Muscle of back (tissue), 11 donors: ENCODE measurements around the gene RRAS. TPM values are rescaled to one million over a fixed set of nuclear protein-coding genes. Genes with fewer than 3 reads are reported as not detected.

Experiments used
- DNase-seq, 3 donors: peaks; one replicate each; pipeline versions ENCODE4 v3.0.0 to v3.0.0-alpha.2; 2013
- polyA plus RNA-seq, 10 donors: library from polyadenylated mRNA; unstranded; fragments of 120-200 nt; gene quantifications; one replicate each; pipeline ENCODE4 v1.2.1, GENCODE V29; 2013; ENCODE audit not compliant: insufficient read length in 10 of 10

RRAS gene
- polyA plus RNA-seq, 10 donors: 24.2 to 35.5 (median 30.9) TPM

DNA sequence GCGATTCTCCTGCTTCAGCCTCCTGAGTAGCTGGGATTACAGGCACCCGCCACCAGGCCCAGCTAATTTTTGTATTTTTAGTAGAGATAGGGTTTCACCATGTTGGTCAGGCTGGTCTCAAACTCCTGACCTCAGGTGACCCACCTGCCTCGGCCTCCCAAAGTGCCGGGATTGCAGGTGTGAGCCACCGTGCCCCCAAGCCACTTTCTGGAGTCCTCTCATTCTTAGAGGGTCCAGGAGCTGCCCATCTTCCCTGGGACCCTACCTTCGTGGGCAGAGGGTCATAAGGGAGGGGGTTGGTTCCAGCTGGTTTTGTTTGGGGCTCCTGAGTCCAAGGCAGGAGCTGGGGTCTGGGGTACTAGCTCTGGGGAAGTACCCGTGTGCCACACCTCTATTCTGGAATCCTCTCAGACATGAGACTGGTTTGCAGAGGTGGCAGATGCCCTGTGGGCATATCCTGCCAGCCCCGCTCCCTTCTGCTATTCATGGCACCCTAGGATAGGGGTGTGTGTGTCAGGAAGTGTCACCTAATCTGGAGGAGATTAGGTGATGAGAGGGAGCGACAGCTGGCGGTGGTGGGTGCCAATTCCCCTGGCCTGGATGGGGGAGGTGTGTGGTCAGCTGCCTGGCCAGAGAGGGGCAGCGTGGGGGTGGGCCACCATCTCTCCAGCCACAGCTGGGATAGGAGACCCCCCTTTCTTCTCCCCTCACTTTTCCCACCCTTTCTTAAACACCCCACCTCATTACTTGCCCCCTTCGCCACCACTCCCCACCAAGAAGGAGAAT lies 39.2 kb upstream of the RRAS start:
- DNase-seq: peak; percentile 49 to 57 (median 55)

DNA sequence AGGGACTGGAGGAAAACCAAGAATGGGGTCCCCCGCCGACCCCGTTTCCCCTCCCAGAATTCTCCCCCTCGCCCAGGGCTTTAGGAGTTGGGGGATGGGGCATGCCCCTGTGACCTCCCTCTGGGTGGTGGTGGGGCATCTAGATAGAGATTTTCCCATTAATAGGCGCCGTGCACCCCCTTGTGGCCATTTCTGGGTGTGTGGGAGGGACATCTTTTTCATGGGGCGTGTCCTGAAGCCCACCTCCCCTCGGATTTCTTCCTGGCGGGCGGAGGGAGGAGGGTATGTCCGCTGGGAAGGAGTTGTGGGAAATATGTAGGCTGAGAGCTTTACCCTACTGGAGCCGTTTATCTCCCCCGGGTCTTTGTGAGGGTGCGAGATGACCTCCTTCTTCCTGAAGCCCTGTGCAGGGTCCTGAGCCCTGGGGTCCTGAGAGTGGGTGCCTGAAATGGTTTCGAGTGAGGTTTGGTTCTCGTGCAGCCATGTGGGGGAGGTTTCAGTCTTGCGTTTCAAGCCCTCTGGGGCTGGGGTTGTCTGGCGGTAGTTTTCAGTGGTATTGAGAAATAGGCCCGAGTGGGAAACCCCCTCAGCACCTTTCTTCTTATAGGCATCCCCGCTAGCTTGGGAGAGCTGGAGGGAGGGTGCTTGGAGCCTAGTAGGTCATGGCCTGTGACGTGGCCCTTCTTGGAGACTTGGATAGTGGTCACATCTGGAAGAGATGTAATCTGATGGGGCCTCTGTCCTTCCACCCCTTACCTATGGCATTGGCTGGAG lies 38.1 kb upstream of the RRAS start:
- DNase-seq: peak; percentile 69 to 92 (median 79)

- peak in 1 of 3 donors; percentile 73 for DNase-seq
Observed at GRCh38 chr19:49677231-49677900, 37.4 kb upstream of the RRAS start, which contains the start of gene PRMT1. Gene PRMT1 (plus strand): TSS chr19:49677271. CDS start chr19:49677281, 10 bp downstream.

- peak; percentile 100 for DNase-seq
Observed at GRCh38 chr19:49676784-49677230, 36.9 kb upstream of the RRAS start.

- DNase-seq: peak in 1 of 3 donors; percentile 95
Observed at GRCh38 chr19:49676136-49676783, 36.3 kb upstream of the RRAS start.

- peak in 2 of 3 donors; percentile 69 to 83 for DNase-seq
Observed at GRCh38 chr19:49672131-49672919, 32.4 kb upstream of the RRAS start.

GRCh38 chr19:49669516-49669915 lies 29.6 kb upstream of the RRAS start:
- no peak for DNase-seq

DNA sequence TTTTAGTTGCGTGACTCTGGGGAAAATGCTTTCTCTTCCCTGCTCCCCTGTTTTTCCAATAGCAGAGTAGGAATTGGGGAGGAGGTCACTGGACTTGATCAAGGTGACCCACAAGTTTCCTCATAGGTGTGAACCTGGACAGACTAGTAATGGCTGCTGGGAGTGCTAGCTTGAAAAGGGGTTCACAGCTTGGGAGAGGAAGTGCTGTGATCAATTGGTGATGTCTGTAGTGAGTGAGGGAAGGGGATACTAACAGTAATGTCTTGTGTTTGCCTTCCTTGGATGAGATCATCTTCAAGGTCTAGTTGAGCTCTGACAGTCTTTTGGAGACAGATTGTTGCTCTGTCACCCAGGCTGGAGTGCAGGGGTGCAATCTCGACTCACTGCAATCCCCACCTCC lies 27.5 kb upstream of the RRAS start:
- no peak for DNase-seq

DNA sequence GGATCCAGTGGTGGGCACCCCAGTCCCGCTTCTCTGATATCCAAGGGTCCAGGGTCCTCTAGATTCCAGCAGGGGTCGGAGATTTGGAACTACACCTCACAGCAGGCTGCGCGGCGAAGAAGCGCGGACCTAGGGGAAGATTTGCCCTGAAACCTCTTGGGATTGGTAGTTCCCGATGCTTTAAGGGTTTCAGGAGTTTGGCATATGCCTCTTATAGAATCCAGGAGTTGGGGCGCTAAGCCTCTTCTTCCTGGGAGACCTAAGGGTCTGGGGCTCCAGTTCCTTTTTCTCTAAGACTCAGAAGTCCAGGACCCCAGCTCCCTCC lies 26.1 kb upstream of the RRAS start:
- no peak for DNase-seq

DNA sequence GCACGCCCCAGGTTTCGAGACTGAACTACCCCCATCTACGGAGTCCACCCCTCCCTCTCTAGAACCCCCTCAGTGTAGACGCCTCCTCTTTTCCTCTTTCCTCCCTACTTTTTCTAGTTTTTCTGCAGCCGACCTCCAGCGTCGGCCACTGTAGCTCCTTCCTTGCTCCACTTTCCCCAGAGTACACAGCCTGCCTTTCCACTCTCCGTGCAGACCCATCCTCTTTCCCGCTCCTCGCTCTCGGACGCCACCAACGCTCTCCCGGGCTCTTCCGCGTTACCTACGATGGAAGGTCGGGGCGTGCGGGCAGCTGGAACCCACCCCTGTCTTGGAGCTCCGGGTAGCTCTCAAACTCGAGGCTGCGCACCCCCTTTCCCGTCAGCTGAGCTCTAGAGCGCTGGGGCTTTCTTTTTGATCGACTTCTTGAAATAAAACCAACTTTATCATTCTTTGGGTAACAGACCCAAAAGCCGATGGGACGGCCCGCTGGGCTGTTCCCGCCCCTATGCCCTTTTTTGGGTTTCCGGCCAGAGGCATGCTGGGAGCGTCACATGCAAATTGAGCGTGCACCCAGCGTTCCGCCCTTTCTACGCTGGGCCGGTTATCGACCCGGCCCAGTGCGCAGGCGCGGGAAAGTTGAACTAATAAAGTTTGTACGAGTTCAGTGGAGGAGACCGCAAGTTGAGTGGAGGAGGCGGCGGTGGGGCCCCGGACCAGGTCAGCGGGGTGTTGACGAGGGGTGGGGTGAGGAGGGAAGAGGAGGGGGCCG lies 25.6 kb upstream of the RRAS start, which contains the start of the genes BCL2L12 and IRF3:
TSS of gene BCL2L12 (plus strand) at position 583 of the 769 bp plus-strand sequence. CDS start 760 bp downstream, outside the sequence.
TSS of gene IRF3 (minus strand) at position 507 of the 769 bp plus-strand sequence. CDS start 1,019 bp downstream, outside the sequence.
- DNase-seq: peak; percentile 97 to 99 (median 99)

DNA sequence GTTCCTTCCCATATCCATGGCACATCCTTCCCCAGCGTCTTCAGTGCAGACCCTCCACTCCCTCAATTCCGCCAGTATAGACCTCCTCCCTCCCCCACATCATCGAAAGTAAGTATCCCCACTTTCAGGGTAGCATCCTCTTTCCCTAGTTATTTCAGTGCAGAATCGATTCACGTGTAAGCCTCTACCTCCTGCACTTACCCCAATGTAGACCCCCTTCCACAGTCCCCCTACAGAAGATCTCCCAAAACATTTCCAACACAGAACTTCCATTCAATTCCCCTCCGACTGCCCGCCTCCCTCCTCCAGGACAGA lies 25.1 kb upstream of the RRAS start:
- DNase-seq: no peak

DNA sequence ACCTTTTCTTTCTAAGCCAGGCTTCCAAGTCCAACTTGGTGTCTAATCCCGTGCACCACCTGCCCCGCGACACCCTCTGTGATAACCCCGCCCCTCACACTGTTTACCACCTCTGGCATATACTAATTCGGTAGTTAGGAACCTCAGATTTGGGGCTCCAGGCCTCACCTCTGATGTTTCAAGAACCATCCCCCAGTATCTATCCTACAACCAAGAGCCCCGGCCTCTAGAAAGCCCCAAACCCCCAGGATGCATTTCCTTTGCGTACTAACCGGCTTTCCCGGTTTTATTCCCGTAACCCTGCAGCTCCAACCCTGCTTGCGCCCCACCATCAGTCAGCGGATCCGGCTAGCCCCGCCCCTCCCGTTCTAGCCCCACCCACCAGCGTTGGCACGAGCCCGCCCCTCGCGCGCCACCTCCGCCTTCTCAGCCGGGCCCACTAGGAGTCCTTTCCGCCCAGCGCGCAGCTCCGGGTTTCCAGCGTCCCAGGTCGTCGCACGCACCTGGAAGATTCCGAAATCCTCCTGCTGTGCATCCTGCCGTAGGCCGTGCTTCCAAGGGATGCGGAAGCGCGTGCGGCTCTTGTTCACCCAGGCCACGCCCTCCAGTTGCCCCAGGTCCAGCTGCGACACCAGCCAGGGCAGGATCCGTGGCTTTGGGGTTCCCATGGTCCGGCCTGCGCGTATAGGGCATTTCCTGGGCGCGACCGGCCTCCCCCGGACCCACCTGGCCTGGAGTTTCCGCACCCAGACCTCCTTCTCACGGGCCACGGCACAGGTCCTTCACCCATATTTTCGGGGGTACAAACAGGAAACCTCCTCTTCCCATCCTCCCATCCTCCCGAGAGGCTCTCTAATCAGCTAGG lies 24.5 kb upstream of the RRAS start:
- peak; percentile 65 to 86 (median 70) for DNase-seq

DNA sequence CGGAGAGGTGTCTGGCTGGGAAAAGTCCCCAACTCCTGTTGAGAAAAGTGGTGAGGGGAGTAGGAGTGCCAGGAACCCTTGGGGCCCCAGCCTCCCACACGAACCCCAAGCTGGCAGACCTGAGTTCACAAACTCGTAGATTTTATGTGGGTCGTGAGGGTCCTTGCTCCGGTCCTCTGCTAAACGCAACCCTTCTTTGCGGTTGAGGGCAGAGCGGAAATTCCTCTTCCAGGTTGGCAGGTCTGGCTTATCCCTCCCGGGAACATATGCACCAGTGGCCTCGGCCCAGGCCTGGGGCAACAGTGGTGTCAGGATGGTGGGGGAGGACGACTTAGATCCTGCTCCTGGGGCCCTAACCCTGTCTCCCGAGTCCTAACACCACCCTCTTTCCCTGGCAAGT lies 23.3 kb upstream of the RRAS start:
- no peak for DNase-seq

DNA sequence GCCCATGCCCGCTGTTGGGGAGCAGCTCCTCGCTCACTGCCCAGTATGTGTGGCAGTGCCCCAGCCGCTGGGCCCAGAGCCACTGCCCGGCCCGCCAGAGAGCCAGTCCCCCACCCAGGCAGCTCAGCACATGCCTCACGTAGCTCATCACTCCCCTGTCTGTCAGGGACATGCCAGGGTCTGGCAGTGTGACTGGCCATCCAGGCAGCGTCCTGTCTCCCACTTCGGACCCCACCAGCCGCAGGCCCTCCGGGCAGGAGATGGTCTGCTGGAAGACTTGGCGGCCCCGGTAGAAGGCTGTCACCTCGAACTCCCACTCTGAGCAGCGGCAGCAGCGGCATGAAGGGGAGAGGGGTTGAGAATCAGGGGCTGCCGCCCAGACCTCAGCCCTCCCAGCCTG lies 22.1 kb upstream of the RRAS start:
- no peak for DNase-seq

- DNase-seq: no peak
Observed at GRCh38 chr19:49660338-49660961, 20.5 kb upstream of the RRAS start.

- no peak for DNase-seq
Observed at GRCh38 chr19:49658566-49659442, 18.9 kb upstream of the RRAS start.

DNA sequence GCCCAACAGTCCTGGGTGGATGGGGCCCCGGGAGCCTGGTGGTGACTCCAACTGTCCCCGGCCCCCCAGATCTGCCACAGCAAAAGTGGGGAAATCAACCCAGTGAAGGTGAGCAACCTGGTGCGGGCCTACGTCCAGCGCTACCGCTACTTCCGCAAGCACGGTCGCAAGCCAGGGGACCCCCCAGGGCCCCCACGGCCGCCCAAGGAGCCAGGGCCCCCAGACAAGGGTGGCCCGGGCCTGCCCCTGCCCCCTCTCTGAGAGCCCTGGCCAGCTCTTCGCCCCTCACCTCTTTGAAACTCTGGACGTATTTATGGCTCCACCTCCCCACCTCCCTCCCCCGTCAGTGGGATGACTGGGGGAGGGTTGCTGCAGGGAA lies 18.2 kb upstream of the RRAS start:
- no peak for DNase-seq
